Measurements from ENCODE around the gene HSFY1.
"Not testable (repeated sequence)": the region's sequence is repeated elsewhere in the genome, so short reads cannot be mapped to it uniquely, and the experiment has no call there.

HSFY1 gene

DNA sequence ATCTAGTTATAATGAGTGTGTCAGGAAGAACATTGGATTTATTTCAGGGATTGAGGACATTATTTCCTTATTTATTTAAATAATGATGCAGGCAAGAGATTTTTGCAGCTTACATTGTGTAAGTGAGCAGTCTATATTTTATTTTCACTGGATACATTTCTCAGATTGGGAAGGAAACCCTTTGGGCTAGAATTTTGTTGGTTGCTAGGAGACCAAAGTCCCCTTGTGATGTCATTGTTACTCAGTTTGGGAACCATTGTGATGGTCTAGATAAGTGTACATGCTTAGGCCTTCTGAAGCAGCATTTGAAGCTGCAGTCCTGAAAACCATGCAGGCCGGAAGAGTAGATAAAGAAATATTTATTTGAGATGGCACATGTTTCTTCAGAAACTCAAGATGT, at the start of gene HSFY1:
Gene HSFY1 (plus strand): TSS at position 301 of the 400 bp plus-strand sequence. CDS start 68 bp downstream, at position 369.
- not testable (repeated sequence) for DNase-seq

DNA sequence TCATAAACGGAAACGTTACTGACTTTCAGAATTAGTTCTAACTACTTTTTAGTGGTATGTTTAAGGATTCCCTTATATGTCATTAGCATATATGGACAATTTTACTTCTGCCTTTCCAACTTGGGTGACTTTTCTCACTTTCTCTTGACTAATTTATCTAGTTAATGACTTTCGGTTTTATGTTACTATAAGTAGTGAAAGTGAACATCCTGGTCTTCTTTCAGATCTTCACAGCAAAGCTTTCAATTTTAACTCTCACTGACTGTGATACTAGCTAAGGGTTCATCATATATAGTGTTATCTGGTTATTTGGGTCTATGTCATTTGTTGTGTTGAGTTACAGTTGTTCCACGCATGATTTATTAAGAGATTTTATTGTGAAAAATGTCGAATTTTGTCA, 42.3 kb upstream of the HSFY1 start:
- not testable (repeated sequence) for DNase-seq

- not testable (repeated sequence) for DNase-seq
Observed at GRCh38 chrY:18530995-18531655, 15.4 kb upstream of the HSFY1 start.

GRCh38 chrY:18538952-18539351, 7.6 kb upstream of the HSFY1 start:
- not testable (repeated sequence) for DNase-seq

- DNase-seq: not testable (repeated sequence)
Observed at GRCh38 chrY:18553132-18553531, 6.6 kb downstream of the HSFY1 start.

GRCh38 chrY:18565915-18566314, 19.4 kb downstream of the HSFY1 start:
- not testable (repeated sequence) for DNase-seq

Measured in NCI-H69 (cell line).